ENCODE measurements around the gene UGGT2.

UGGT2 gene

GRCh38 chr13:96044238-96044637 is 9.0 kb downstream of the UGGT2 start:
- DNase-seq (ENCODE audit: low read depth): no peak
- H3K4me3 ChIP-seq (ENCODE audit: low read depth, low read length): no peak overlapping the region
- no peak for TF ChIP-seq CTCF (IDR thresholded peaks at IDR 0.05; ENCODE audit: insufficient read depth, low read depth, low read length, missing control alignments)

- DNase-seq (ENCODE audit: low read depth): no peak
- TF ChIP-seq CTCF (IDR thresholded peaks at IDR 0.05; ENCODE audit: insufficient read depth, low read depth, low read length, missing control alignments): no peak
- H3K4me3 ChIP-seq (ENCODE audit: low read depth, low read length): no peak overlapping the region
Observed at GRCh38 chr13:96041326-96042110, 11.7 kb downstream of the UGGT2 start.

GRCh38 chr13:96036515-96036914 is 16.7 kb downstream of the UGGT2 start:
- H3K4me3 ChIP-seq (ENCODE audit: low read depth, low read length): no peak overlapping the region
- DNase-seq (ENCODE audit: low read depth): no peak
- TF ChIP-seq CTCF (IDR thresholded peaks at IDR 0.05; ENCODE audit: insufficient read depth, low read depth, low read length, missing control alignments): no peak

GRCh38 chr13:96034662-96035061 is 18.5 kb downstream of the UGGT2 start:
- H3K4me3 ChIP-seq (ENCODE audit: low read depth, low read length): no peak overlapping the region
- DNase-seq (ENCODE audit: low read depth): no peak
- no peak for TF ChIP-seq CTCF (IDR thresholded peaks at IDR 0.05; ENCODE audit: insufficient read depth, low read depth, low read length, missing control alignments)

GRCh38 chr13:96033220-96034015 is 19.8 kb downstream of the UGGT2 start:
- no peak for TF ChIP-seq CTCF (IDR thresholded peaks at IDR 0.05; ENCODE audit: insufficient read depth, low read depth, low read length, missing control alignments)
- no peak overlapping the region for H3K4me3 ChIP-seq (ENCODE audit: low read depth, low read length)
- no peak for DNase-seq (ENCODE audit: low read depth)

- no peak overlapping the region for H3K4me3 ChIP-seq (ENCODE audit: low read depth, low read length)
- TF ChIP-seq CTCF (IDR thresholded peaks at IDR 0.05; ENCODE audit: insufficient read depth, low read depth, low read length, missing control alignments): no peak
- no peak for DNase-seq (ENCODE audit: low read depth)
Observed at GRCh38 chr13:96032717-96033116, 20.5 kb downstream of the UGGT2 start.

Measured in GM12865 (cell line).